ENCODE measurements around the gene TMEM151A.
A peak's percentile ranks its signal among the peaks of the same experiment; 100 is the strongest.
"Not testable (repeated sequence)": the region's sequence is repeated elsewhere in the genome, so short reads cannot be mapped to it uniquely, and the experiment has no call there.

TMEM151A gene

DNA sequence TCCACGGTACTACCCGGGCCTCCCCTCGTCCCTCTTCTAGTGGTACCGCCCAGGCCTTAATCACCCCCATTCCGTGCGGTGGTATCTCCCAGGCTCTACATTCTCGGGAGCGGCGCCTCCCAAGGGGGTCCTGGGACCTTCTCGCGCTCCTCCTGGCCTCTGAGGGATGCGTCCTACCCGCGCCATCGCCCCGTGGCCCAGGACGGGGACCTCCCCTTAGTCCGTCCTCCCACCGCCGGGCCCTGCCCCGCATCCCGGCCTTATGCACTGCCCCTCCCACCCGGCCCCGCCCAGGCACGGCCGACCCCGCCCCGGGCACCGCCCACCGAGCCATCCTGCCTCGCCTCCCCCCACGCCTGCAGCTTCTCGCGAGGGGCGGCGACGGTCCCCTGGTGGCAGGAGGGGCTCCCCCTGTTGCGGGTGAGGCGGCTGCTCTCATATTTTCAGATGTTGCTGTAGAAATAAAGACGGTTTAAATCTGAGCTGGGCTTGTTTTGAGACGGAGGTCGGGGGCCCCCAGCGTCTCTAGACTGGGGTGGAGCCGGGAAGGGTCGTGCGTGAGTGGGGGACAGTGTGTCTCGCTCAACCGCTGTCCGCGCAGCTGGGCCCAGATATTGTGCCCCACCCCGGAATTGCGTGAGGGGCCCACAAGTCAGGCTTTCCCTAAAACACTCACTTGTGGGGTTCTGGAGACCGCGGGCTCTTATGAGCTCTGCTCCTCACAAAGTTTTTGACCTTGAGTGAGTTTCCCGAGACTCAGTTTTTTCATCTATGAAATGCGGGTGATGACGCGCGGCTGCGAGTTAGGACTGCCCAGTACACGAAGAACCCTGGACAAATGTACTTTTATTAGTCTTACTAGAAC is 24.1 kb upstream of the TMEM151A start:
- peak; percentile 45 for DNase-seq

DNA sequence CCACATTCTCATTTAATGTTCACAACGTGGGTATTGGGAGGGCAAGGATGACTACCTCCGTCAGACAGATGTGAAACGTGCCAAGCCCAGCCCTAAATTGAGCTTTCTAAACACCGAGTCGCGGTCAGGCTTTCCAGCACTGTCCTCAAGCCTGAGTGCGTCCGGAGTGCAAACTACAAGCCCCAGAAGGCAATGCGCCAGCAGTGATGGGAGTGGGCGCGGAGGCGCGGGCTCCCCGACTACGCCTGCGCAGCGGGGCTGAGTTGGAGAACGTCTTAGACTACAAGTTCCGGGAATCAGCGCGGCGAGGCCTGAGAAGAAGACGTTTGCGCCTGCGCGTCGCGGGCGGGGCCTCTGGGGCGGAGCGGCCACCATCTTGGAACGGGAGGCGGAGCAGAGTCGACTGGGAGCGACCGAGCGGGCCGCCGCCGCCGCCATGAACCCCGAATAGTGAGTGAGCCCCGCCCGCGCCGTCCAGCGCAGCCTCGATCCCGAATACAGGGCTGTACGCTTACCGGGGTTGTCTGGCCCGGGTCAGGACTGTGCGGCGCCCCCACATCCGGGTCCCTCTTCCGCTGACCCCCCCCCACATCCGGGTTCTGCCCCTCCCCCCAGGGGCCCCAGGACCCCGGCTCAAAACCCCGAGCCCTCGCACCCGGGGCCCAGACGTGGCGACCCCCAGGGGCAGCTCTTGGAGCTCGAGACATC is 23.3 kb upstream of the TMEM151A start, which contains the start of gene RAB1B:
Gene RAB1B, plus strand, starts transcription at position 396 of the 708 bp plus-strand sequence. Its CDS starts 41 bp downstream, at position 437.
- peak; percentile 99 for DNase-seq

DNA sequence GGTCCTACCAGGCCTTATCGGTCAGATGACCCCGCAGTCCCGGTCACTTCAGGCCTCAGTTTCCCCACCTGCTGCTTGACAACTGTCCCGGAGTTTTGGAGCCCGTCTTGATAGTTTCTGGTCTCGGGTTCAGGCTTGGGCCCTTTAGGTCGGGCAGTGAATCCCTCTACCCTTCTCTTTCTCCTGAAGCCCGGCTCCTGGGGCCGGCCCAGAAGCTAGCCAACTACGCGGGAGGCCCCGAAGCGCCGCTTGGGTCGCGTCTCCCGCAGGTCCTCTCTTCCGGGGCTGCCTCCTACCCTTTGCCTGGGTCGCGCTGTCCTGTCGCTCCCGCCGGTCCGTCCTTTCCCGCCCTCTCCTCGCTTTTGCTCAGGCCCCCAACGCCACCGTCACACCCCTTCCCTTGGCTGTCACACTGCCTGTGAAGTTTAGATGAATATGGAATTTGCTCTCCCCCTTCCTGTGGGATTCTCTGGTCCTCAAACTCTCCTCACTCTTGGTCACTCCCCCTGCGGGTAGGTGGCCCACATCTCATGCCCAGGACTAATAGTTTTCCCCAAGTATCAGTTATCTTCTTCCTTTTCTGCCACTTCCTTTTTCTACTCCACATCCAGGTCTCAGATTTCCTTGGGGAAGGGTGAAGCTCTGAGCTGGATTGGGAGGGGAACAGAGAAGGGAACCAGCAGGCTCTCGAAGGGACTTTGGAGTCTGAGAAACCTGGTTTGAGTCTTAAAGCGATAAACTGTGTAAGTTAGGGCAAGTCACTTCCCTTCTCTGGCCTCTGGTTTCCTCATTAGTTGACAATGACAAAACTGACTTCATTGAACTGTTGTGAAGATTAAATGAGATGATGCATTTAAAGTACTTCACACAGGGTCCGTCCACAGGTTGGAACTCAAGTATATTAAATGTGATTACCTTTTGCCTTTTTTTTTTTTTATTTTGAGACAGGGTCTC is 22.5 kb upstream of the TMEM151A start:
- DNase-seq = no peak

DNA sequence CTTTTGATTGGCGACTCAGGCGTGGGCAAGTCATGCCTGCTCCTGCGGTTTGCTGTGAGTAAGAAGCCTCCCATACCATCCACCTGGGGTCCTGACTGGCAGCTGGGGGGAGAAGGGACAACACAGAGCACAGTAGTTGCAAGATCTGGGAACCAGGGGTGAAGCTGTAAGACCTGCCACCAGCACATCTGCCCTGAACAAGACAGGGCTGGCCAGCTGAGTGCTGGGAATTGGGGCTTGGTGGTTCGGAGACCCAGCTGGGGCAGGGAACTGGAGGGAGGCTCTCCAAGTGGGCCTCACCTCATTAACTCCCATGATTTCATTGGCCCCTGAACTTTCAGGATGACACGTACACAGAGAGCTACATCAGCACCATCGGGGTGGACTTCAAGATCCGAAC is 19.9 kb upstream of the TMEM151A start:
- DNase-seq = no peak

DNA sequence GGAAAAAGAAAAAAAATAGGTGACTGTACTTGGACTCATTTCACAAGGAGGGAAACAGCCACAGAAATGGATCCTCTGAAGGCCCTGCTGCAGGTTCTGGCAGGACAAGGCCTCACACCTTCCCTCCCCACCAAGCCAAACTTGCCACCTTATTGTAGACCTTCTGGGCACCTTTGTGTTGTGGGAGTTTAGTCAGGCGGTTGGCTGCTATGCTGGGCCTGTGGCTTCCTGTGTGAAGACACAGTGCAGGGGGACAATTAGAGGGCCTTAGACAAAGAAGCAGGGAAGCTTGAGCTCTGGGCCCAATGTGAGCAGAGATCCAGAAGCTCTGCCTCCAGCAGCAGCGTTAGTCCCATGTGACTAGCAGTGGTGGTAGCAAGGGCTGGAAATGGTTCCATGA is 19.1 kb upstream of the TMEM151A start:
- no peak for DNase-seq

DNA sequence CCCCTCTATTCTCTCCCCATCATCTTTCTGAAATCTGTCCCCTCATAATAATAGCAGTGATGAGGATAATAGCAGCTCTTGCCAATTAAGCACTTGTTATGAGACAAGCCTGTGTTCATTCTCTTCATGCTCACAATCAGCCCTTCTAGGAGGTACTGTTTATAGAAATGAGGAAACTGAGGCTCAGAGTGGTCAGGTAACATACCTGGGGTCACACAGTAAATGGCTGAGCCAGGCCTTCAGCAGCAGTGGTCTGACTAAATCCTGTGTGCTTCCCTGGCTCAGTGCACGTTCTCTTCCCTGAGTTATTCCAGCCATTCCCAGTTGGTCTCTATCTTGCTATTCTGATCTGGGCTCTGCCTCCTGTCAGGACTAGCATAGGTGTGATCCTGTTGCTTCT is 17.5 kb upstream of the TMEM151A start:
- no peak for DNase-seq

DNA sequence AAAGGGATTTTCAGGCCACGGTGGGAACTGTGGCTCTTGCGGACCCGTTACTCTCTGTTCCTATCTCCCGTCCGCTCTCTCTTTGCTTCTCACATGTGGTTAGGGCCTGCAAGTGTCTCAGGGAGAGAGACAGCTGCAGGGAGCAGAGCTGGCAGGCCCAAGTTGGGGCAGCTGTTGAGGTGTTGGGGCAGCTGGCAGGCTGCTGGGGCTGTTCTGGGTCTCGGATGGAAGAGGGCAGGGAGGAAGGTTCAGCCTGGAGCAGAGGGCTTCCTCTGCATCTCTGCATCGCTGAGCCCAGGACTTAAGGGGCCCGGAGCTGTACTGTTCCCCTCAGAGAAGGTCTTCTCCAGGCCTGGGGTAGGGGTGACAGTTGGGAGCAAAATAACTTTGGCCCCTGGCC is 16.3 kb upstream of the TMEM151A start:
- no peak for DNase-seq

DNA sequence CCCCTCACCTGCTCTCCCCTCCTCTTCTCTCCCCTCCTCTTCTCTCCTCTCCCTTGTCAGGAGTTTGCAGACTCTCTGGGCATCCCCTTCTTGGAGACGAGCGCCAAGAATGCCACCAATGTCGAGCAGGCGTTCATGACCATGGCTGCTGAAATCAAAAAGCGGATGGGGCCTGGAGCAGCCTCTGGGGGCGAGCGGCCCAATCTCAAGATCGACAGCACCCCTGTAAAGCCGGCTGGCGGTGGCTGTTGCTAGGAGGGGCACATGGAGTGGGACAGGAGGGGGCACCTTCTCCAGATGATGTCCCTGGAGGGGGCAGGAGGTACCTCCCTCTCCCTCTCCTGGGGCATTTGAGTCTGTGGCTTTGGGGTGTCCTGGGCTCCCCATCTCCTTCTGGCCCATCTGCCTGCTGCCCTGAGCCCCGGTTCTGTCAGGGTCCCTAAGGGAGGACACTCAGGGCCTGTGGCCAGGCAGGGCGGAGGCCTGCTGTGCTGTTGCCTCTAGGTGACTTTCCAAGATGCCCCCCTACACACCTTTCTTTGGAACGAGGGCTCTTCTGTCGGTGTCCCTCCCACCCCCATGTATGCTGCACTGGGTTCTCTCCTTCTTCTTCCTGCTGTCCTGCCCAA is 15.6 kb upstream of the TMEM151A start:
- DNase-seq = no peak

DNA sequence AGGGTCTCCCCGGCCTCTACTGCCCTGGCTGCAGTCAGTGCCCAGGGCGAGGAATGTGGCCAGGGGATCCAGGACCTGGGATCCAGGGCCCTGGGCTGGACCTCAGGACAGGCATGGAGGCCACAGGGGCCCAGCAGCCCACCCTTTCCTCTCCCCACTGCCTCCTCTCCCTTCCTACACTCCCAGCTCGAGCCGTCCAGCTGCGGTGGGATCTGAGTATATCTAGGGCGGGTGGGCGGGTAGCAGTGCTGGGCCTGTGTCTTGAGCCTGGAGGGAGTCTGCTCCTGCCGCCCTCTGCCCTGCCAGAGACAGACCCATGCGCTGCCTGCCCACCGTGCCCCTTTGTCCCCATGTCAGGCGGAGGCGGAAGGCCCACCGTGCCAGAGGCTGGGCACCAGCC is 15.1 kb upstream of the TMEM151A start:
- not testable (repeated sequence) for DNase-seq

DNA sequence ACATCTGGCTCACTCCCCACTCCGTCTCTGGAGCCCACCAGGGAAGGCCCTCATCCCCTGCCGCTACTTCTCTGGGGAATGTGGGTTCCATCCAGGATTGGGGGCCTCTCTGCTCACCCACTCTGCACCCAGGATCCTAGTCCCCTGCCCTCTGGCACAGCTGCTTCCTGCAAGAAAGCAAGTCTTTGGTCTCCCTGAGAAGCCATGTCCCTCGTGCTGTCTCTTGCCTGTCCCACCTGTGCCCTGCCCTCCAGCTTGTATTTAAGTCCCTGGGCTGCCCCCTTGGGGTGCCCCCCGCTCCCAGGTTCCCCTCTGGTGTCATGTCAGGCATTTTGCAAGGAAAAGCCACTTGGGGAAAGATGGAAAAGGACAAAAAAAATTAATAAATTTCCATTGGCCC is 14.6 kb upstream of the TMEM151A start:
- not testable (repeated sequence) for DNase-seq

DNA sequence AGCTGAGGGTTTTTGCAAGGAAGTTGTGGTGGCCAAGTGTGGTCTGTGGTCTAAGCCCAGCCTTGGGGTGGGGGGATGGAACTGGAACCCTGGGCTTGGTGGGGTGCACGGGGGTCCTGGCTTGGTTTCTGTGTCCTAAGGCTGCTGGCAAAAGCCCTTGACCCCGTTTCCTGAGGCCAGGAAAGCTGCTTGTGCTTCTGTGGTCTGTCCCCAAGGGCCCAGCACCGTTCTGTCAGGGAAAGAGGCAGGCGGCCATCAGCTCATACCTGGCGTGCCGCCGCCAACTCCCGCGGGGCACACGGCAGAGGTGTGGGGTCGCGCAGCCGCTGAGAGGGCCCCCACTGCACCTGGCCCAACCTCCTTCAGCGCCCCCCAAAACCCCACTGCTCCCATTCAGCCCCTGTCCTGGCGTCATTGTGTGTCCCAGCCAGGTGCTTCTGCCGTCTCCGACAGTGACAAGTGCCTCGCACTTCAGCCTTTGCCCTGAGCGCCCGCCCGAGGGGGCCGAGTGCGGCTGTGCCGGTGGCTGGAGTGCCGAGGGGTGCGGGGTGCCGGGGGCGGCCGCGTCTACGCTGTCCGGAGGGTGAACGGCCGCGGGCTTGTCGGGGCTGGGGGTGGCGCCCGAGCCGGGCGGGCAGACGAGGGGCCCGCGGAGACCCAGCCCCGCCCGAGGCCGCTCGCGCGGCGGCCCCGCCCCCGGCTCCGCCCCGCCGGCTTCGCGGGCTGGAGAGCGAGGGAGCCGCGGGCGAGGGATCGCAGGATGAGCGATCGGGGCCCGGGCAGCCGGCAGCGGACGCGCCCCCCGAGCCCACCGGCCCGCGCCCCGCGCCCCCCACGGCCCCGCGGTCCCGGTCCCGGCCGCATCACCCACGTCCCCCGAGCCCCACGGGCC is 14.0 kb upstream of the TMEM151A start, which contains the start of gene CNIH2:
Gene CNIH2, plus strand, starts transcription at position 705 of the 892 bp plus-strand sequence. CDS start 282 bp downstream, outside the sequence.
- DNase-seq = no peak

DNA sequence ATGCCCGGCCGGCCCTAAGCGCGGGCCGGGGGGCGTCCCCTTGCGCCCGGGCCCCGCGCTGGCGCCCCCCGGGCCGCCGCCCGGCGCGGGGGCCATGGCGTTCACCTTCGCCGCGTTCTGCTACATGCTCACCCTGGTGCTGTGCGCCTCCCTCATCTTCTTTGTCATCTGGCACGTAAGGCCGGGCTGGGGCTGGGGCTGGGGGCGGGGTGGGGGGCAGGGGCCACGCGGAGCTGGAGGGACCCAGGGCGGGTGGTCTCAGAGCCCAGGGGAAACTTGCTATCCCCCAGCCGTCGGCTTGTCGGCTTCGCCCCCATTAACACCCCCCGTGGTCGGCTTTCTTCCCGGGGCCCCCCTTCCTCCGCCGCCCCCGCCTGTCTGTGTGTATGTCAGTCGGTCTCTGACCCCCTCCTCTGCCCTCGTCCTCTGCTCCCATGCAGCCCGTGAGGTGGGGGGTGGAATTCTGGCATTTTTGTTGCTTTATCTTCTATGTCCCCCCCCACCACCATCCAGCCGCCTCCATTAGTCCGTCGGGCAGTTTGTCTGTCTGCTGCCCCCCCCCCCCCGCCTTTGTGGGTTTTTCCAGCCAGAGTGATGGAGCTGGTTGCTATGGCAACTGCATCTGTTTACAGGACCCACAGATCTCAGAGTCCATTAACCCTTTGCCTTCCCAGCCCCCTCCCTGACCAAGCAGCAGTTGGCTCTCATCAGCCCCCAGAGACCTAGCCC is 13.2 kb upstream of the TMEM151A start:
- DNase-seq = no peak

DNA sequence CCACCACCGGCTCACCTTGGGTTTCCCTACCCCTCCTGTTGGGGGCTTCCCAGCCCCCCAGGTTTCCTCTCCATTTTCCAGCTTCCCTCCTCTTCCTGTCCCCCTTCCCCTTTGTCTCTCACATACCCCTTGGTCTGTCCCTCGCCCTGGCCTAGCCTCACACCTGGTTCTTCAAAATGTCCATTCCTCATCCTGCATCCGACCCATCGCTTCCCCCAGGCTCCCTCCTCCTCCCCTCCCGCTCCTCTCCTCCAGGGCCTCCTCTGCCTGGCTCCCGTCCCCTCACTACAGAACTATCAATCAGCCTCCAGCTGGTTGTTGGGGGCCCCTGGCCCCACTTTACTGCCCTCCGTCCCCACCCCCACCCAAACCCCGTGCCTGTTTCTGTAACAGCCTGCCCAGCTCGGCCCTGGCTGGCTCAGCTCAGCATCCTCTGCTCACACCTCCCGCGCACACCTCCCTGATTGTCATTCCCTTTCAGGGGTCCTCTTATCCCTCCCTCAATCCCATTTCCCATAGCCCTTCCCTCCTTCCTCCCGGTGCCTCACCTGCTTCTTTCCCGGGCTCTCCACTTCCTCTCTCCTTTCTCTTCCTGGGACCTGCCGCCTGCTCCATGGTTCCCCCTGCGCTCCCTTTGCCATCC is 12.5 kb upstream of the TMEM151A start:
- DNase-seq = no peak

DNA sequence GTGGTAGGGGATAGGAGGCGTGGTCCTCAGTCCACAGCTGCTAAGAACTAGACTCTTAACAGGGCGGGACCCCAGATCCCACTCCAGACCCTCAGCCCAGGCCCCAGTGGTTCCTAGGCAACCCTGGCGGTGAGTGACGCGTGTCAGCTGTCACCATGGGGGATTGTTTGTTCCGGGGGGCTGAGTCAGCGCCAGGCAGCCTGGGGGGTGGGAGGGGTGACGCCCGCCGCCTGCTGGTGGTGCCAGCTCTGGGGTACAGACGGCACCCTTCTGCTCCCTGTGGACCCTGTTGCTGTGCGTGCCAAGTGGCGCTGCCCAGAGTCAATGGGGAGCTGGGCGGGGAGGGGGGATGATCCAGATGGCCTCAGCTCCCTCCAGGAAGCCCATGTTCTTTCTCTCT is 11.3 kb upstream of the TMEM151A start:
- DNase-seq = no peak

DNA sequence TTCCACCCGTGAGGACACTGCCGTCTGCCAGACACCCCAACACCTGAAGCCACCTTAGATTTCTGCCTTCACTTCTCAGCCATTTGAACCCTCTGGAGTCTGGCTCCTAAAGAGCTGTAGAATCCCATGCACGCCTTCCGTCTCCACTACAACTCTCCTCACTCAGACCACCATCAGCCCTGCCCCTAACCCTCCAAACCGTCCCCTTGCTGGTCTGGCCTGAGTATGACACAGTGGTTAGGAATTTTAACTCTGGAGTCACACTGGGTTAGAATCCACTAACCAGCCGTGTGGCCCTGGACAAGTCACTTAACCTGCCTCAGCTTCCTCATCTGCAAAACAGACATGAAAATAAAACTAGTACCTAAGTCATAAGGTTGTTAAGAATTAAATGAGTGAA is 10.7 kb upstream of the TMEM151A start:
- DNase-seq = no peak

DNA sequence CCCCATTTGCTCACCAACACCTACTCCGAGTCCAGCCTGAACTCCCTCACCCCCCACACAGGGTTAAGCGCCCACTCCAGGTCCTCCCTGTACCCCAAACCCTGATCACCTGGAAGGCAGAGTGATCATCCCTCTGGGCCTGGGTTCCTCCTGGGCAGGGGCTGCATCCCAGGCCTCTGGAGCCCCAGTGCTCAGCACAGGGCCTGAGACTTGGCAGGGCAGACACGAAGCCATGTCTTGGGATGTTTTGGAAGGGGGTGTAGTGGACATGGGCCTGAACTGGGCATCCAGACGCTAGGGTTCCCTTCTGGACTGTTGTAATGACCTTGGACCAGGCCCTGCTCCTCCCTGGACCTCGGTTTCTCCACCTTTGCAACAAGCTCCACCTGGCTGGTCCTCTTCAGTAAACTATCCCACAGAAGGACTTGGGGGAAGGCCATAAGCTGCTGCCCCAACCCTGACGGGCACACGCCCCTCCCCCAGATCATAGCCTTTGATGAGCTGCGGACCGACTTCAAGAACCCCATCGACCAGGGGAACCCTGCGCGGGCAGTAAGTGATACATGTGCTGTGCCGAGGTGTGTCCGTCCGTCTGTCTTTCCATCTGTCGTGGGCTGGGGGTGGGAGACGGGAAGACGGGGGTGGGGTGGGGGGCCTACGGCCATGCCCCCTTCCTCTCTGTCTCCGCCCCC is 9.8 kb upstream of the TMEM151A start:
- no peak for DNase-seq

DNA sequence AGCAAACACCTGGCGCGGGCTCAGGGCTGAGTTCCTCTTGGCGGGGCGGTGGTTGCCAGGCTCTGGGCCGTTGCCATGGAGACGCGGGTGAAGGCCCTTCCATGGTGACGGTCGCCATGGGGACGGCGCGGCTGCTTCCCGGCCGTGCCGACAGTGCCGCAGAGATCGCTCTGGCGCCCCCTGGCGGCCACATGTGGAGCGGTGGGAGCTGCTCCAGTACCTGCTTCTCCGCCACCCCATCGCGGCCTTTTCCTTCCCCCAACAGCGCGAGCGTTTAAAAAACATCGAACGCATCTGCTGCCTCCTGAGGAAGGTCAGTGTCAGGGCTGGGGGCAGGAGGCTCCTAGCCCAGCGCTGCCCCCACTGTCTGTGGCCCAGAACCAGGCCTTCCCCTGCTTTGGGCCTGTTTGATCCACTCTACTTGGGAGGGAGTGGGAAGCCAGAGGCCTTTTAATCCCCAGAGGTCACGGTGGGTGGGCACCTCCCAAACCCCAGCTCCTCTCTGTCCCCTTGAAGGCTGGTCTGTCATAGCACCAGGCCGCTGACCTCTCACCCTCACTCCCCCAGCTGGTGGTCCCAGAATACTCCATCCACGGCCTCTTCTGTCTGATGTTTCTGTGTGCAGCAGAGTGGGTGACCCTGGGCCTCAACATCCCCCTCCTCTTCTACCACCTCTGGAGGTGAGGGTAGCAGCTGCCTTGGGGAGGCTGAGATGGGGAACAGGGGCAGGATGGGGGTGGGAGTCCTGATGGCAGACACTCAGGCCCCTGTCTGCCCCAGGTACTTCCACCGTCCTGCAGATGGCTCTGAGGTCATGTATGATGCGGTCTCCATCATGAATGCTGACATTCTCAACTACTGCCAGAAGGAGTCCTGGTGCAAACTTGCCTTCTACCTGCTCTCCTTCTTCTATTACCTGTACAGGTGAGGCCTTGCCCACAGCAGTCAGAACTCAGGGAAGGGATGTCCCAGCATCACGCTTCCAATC is 8.9 kb upstream of the TMEM151A start:
- DNase-seq = no peak

DNA sequence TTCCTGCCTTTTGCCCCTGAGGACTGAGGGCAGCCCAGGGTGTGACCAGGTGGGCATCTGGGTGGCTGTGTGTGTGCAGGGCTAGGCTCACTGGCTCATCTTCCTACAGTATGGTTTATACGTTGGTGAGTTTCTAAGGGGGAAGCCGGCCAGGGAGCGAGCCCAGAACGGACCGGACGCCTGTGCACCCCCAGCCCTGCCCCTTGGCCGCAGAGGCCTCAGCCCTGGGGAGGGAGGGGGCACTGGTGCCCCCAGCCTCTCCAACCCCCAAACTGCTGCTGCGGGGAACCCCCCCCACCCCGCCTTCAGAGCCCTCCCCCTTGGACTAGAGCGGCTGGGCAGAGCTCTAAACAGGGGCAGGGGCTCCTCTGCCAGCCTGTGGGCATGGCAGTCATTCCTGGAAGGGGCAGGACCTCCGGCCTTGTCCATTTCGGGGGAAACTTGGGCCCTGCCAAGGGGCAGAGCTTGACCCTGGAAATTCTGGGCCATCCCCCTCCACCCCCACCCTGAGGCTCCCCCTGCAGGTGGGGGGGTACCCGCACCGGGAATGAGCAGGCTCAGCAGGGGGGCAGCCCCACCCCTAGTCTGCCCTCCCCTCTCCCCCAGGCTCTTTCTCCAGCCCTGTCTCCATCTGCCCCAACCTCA is 8.1 kb upstream of the TMEM151A start:
- no peak for DNase-seq

Data from cortex of kidney (tissue), 1 donor.